GM12878 (cell line): Measurements from ENCODE around the gene MAML3. TPM values are rescaled to one million over a fixed set of nuclear protein-coding genes. Genes with fewer than 3 reads are reported as not detected.

Experiments
- ATF7 ChIP-seq: fragments of 450-650 bp; IDR thresholded peaks from 2 replicates; pipeline ENCODE4 v1.6.1; 2016; ENCODE audit warnings: low read depth, mild to moderate bottlenecking
- CHD1 ChIP-seq: IDR thresholded peaks from 2 replicates; pipeline ENCODE4 v1.6.1; 2012; ENCODE audit warnings: low read depth, low read length, improper control_type of control experiment
- ETV6 ChIP-seq, 2 experiments: fragments of 450-650 bp in 1 of 2; IDR thresholded peaks in 1 of 2; conservative IDR thresholded peaks in 1 of 2; 2 replicates each; pipeline ENCODE4 v1.6.1; 2014; ENCODE audit warnings: antibody characterized with exemption in 1 of 2, borderline replicate concordance in 1 of 2, low read depth in 1 of 2, mild to moderate bottlenecking in 1 of 2, moderate library complexity in 1 of 2
- EZH2 ChIP-seq: IDR thresholded peaks from 2 replicates; pipeline ENCODE4 v1.6.1; 2012; ENCODE audit warnings: low read depth, mild to moderate bottlenecking, control low read depth, inconsistent platforms, low read length, borderline replicate concordance; ENCODE audit not compliant: control insufficient read depth
- GABPA ChIP-seq: IDR thresholded peaks from 2 replicates; pipeline ENCODE4 v1.6.1; 2014; ENCODE audit warnings: antibody characterized with exemption, low read depth, mild to moderate bottlenecking, inconsistent platforms
- IKZF1 ChIP-seq: fragments of 450-650 bp; conservative IDR thresholded peaks from 2 replicates; pipeline ENCODE4 v1.6.1; 2017; ENCODE audit warnings: antibody characterized with exemption, mild to moderate bottlenecking
- IKZF2 ChIP-seq, 2 experiments: fragments of 450-650 bp; IDR thresholded peaks; 2 replicates each; pipeline ENCODE4 v1.6.1; 2017; ENCODE audit warnings: mild to moderate bottlenecking in 2 of 2, moderate library complexity in 2 of 2
- IRF5 ChIP-seq: fragments of 450-650 bp; IDR thresholded peaks from 2 replicates; pipeline ENCODE4 v1.6.1; 2017; ENCODE audit warnings: borderline replicate concordance
- KDM1A ChIP-seq: fragments of 200-600 bp; sonication (generic); IDR thresholded peaks from 2 replicates; pipeline ENCODE4 v1.6.1; 2016; ENCODE audit warnings: borderline replicate concordance
- NBN ChIP-seq: fragments of 450-650 bp; IDR thresholded peaks from 2 replicates; pipeline ENCODE4 v1.6.1; 2016
- NFXL1 ChIP-seq: fragments of 450-650 bp; IDR thresholded peaks from 2 replicates; pipeline ENCODE4 v1.6.1; 2017; ENCODE audit warnings: antibody characterized with exemption, mild to moderate bottlenecking, borderline replicate concordance
- NRF1 ChIP-seq: conservative IDR thresholded peaks from 2 replicates; pipeline ENCODE4 v1.6.1; 2011; ENCODE audit warnings: mild to moderate bottlenecking, low read depth, low read length, improper control_type of control experiment
- PAX5 ChIP-seq: IDR thresholded peaks from 2 replicates; pipeline ENCODE4 v1.6.1; 2011; ENCODE audit warnings: low read depth, low read length, borderline replicate concordance
- RAD51 ChIP-seq: fragments of 450-650 bp; IDR thresholded peaks from 2 replicates; pipeline ENCODE4 v1.6.1; 2016; ENCODE audit warnings: moderate library complexity, mild to moderate bottlenecking, inconsistent platforms
- SMC3 ChIP-seq: IDR thresholded peaks from 2 replicates; pipeline ENCODE4 v1.6.1; 2011; ENCODE audit warnings: low read length, improper control_type of control experiment, borderline replicate concordance
- SREBF1 ChIP-seq: IDR thresholded peaks from 2 replicates; pipeline ENCODE4 v1.6.1; 2012; ENCODE audit warnings: mild to moderate bottlenecking, low read length
- STAT1 ChIP-seq: fragments of 450-650 bp; conservative IDR thresholded peaks from 2 replicates; pipeline ENCODE4 v1.6.1; 2014; ENCODE audit warnings: antibody characterized with exemption, mild to moderate bottlenecking
- ZNF384 ChIP-seq: IDR thresholded peaks from 2 replicates; pipeline ENCODE4 v1.6.1; 2012; ENCODE audit warnings: low read depth, mild to moderate bottlenecking, low read length, improper control_type of control experiment, borderline replicate concordance
- polyA plus RNA-seq, 11 experiments: library from polyadenylated mRNA; depleted of rRNA in 4 of 11; unstranded in 6 of 11; stranded (reverse) in 5 of 11; fragments of >200 nt; fragmentation: Nextera tagmentation in 4 of 11; fragmentation: Illumina TruSeq in 1 of 11; extraction: Ambion mirVana in 4 of 11; extraction: Trizol in 1 of 11; gene quantifications; 1 replicate in 1 of 11; 2 replicates in 10 of 11; pipeline versions ENCODE4 v1.2.1 to v1.2.3, GENCODE V29; 2011 to 2016; ENCODE audit warnings: inconsistent platforms in 2 of 11, missing spikeins in 2 of 11, low read depth in 1 of 11
- total RNA-seq, 4 experiments: library from RNA; depleted of rRNA in 3 of 4; stranded (reverse); fragments of >200 nt in 3 of 4; fragmentation: Illumina TruSeq in 1 of 4; extraction: Trizol in 1 of 4; gene quantifications; 2 replicates each; pipeline versions ENCODE4 v1.2.1 to v1.2.3, GENCODE V29; 2013 to 2021
- TF ChIP-seq, protein P1 (sequence below): IDR thresholded peaks from 2 replicates; pipeline ENCODE4 v1.6.1; 2012; ENCODE audit warnings: improper control_type of control experiment, low read depth, low read length; ENCODE audit not compliant: insufficient replicate concordance
- TF ChIP-seq, protein P2 (sequence below): IDR thresholded peaks from 2 replicates; pipeline ENCODE4 v1.6.1; 2011; ENCODE audit warnings: low read depth, low read length, improper control_type of control experiment, borderline replicate concordance
- TF ChIP-seq, protein P3 (sequence below): IDR thresholded peaks from 2 replicates; pipeline ENCODE4 v1.6.1; 2011; ENCODE audit warnings: borderline replicate concordance, low read depth, mild to moderate bottlenecking, moderate library complexity, mixed read lengths, low read length; ENCODE audit not compliant: insufficient read depth; ENCODE audit errors: extremely low read length

Gene MAML3
- total and polyA plus RNA-seq, 10 of the 15 experiments (the other 5 are each of a cell fraction or from before 2014, with no cell fraction given): under 0.01 to 0.53 (median 0.06) TPM; not detected in 2

DNA sequence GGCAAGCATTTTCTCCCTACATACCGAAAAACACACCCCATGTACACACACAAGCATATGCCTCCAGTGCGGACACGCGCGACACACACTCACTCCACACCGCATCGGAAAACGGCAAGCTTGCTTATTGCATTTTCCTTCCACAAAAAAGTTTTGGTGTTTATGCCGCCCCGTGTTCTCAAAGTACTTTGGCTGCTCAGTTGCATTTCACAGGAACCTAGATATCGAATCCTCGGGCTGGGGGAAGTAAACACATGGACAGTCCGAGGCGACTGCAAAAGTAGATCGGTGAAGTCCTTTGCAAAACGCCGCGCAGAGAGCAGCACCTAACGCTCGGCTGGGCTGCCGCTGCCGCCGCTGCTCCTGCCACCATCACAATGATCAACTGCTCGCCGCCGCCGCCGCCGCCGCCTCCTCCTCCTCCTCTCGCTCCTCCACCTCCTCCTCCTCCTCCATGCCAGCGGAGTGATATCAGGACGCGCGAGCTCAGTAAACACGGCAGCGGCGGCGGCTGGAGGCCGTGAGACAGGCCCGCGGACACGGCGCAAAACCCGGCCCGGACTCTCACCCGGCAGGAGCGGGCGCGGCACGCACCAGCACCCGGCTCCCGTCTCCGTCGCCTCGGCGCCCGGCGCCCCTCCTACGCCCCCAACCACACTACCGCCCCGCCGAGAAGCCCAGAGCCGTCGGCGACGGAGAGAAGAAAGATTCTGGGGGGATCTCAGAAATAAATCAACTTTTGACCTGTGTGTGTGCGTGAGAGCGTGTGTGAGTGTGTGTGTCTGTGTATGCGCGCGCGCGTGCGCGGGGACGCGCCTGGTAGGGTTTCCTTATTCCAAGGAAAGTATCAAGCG is at the start of gene MAML3 (continued):
- TF ChIP-seq, protein P1, sequence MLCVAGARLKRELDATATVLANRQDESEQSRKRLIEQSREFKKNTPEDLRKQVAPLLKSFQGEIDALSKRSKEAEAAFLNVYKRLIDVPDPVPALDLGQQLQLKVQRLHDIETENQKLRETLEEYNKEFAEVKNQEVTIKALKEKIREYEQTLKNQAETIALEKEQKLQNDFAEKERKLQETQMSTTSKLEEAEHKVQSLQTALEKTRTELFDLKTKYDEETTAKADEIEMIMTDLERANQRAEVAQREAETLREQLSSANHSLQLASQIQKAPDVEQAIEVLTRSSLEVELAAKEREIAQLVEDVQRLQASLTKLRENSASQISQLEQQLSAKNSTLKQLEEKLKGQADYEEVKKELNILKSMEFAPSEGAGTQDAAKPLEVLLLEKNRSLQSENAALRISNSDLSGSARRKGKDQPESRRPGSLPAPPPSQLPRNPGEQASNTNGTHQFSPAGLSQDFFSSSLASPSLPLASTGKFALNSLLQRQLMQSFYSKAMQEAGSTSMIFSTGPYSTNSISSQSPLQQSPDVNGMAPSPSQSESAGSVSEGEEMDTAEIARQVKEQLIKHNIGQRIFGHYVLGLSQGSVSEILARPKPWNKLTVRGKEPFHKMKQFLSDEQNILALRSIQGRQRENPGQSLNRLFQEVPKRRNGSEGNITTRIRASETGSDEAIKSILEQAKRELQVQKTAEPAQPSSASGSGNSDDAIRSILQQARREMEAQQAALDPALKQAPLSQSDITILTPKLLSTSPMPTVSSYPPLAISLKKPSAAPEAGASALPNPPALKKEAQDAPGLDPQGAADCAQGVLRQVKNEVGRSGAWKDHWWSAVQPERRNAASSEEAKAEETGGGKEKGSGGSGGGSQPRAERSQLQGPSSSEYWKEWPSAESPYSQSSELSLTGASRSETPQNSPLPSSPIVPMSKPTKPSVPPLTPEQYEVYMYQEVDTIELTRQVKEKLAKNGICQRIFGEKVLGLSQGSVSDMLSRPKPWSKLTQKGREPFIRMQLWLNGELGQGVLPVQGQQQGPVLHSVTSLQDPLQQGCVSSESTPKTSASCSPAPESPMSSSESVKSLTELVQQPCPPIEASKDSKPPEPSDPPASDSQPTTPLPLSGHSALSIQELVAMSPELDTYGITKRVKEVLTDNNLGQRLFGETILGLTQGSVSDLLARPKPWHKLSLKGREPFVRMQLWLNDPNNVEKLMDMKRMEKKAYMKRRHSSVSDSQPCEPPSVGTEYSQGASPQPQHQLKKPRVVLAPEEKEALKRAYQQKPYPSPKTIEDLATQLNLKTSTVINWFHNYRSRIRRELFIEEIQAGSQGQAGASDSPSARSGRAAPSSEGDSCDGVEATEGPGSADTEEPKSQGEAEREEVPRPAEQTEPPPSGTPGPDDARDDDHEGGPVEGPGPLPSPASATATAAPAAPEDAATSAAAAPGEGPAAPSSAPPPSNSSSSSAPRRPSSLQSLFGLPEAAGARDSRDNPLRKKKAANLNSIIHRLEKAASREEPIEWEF: no peak
- TF ChIP-seq IKZF2 (IDR thresholded peaks at IDR 0.05): no peak
- no peak for TF ChIP-seq ETV6 (conservative IDR thresholded peaks at IDR 0.05 in 1 of 2, IDR thresholded peaks at IDR 0.05 in 1 of 2; ENCODE audit: borderline replicate concordance in 1 of 2, low read depth in 1 of 2)
- TF ChIP-seq, protein P2, sequence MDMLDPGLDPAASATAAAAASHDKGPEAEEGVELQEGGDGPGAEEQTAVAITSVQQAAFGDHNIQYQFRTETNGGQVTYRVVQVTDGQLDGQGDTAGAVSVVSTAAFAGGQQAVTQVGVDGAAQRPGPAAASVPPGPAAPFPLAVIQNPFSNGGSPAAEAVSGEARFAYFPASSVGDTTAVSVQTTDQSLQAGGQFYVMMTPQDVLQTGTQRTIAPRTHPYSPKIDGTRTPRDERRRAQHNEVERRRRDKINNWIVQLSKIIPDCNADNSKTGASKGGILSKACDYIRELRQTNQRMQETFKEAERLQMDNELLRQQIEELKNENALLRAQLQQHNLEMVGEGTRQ: no peak
- peak; percentile 69 for TF ChIP-seq IKZF1
- TF ChIP-seq ZNF384: no peak
- no peak for TF ChIP-seq PAX5
- TF ChIP-seq CHD1: no peak
- no peak for TF ChIP-seq IRF5
- no peak for TF ChIP-seq GABPA
- TF ChIP-seq SREBF1: no peak
- TF ChIP-seq SMC3: no peak
- no peak for TF ChIP-seq KDM1A
- no peak for TF ChIP-seq NBN
- no peak for TF ChIP-seq NRF1
- TF ChIP-seq STAT1: no peak
- TF ChIP-seq, protein P3, sequence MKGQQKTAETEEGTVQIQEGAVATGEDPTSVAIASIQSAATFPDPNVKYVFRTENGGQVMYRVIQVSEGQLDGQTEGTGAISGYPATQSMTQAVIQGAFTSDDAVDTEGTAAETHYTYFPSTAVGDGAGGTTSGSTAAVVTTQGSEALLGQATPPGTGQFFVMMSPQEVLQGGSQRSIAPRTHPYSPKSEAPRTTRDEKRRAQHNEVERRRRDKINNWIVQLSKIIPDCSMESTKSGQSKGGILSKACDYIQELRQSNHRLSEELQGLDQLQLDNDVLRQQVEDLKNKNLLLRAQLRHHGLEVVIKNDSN: no peak
- no peak for TF ChIP-seq ATF7
- peak; percentile 98 for TF ChIP-seq NFXL1
- TF ChIP-seq EZH2: peak; percentile 96; the same call in 1 of the 2 replicates
- TF ChIP-seq RAD51: no peak
